Liver (tissue), 9 donors: Measurements from ENCODE around the gene YIPF1. TPM values are rescaled to one million over a fixed set of nuclear protein-coding genes. Genes with fewer than 3 reads are reported as not detected.
"Not testable (repeated sequence)": the region's sequence is repeated elsewhere in the genome, so short reads cannot be mapped to it uniquely, and the experiment has no call there.

Source experiments
- DNase-seq: peaks from one replicate; pipeline ENCODE4 v3.0.0-alpha.2; 2017; ENCODE audit warnings: low spot score
- H3K27ac ChIP-seq, 2 donors: one replicate each; pipeline ENCODE4 v1.7.0; 2013; ENCODE audit warnings: inconsistent platforms in 2 of 2, low read length in 2 of 2, control low read depth in 1 of 2, low read depth in 1 of 2, mild to moderate bottlenecking in 1 of 2
- H3K27me3 ChIP-seq, 4 donors: one replicate each; pipeline versions ENCODE4 v1.6.1 to v1.7.0; 2013; ENCODE audit warnings: low read length in 3 of 4, inconsistent platforms in 1 of 4, mild to moderate bottlenecking in 1 of 4, moderate library complexity in 1 of 4; ENCODE audit not compliant: control insufficient read depth in 4 of 4, insufficient read depth in 4 of 4
- H3K36me3 ChIP-seq, 4 donors: one replicate each; pipeline versions ENCODE4 v1.6.1 to v1.7.0; 2013; ENCODE audit warnings: low read length in 3 of 4, mild to moderate bottlenecking in 3 of 4, low read depth in 1 of 4, moderate library complexity in 1 of 4; ENCODE audit not compliant: control insufficient read depth in 4 of 4, insufficient read depth in 3 of 4
- H3K4me1 ChIP-seq, 4 donors: one replicate each; pipeline versions ENCODE4 v1.6.1 to v1.7.0; 2013; ENCODE audit warnings: low read length in 3 of 4, mild to moderate bottlenecking in 3 of 4, moderate library complexity in 1 of 4; ENCODE audit not compliant: control insufficient read depth in 4 of 4, insufficient read depth in 4 of 4
- H3K4me3 ChIP-seq, 3 donors: one replicate each; pipeline versions ENCODE4 v1.6.1 to v1.7.0; 2013; ENCODE audit warnings: low read length in 3 of 3, control low read depth in 1 of 3, low read depth in 1 of 3, mild to moderate bottlenecking in 1 of 3
- H3K9ac ChIP-seq, 2 donors: one replicate each; pipeline ENCODE4 v1.7.0; 2013; ENCODE audit warnings: low read length in 2 of 2, mild to moderate bottlenecking in 2 of 2, moderate library complexity in 2 of 2, control low read depth in 1 of 2, low read depth in 1 of 2
- H3K9me3 ChIP-seq, 4 donors: one replicate each; pipeline versions ENCODE4 v1.6.1 to v1.7.0; 2013; ENCODE audit warnings: low read length in 3 of 4; ENCODE audit not compliant: control insufficient read depth in 4 of 4
- CTCF ChIP-seq: fragments of 150-350 bp; IDR thresholded peaks from 2 replicates; pipeline ENCODE4 v1.5.1; 2017; ENCODE audit warnings: improper control_type of control experiment, low read depth, low read length; ENCODE audit not compliant: missing input control
- FOXA1 ChIP-seq: IDR thresholded peaks from 2 replicates; pipeline ENCODE4 v1.6.1; 2016; ENCODE audit warnings: antibody characterized with exemption
- FOXA2 ChIP-seq: IDR thresholded peaks from 2 replicates; pipeline ENCODE4 v1.6.1; 2016; ENCODE audit warnings: antibody characterized with exemption
- JUND ChIP-seq, 2 donors: IDR thresholded peaks; 2 replicates each; pipeline ENCODE4 v1.6.1; 2016; ENCODE audit warnings: antibody characterized with exemption in 2 of 2
- MAX ChIP-seq: IDR thresholded peaks from 2 replicates; pipeline ENCODE4 v1.6.1; 2016; ENCODE audit warnings: antibody characterized with exemption
- RAD21 ChIP-seq, 2 donors: IDR thresholded peaks; 2 replicates each; pipeline ENCODE4 v1.6.1; 2016; ENCODE audit warnings: antibody characterized with exemption in 2 of 2, mild to moderate bottlenecking in 2 of 2
- REST ChIP-seq: IDR thresholded peaks from 2 replicates; pipeline ENCODE4 v1.6.1; 2016; ENCODE audit warnings: antibody characterized with exemption, mild to moderate bottlenecking
- SP1 ChIP-seq: IDR thresholded peaks from 2 replicates; pipeline ENCODE4 v1.6.1; 2018; ENCODE audit warnings: antibody characterized with exemption, mild to moderate bottlenecking
- YY1 ChIP-seq: IDR thresholded peaks from 2 replicates; pipeline ENCODE4 v1.6.1; 2016; ENCODE audit warnings: antibody characterized with exemption, mild to moderate bottlenecking
- WGBS: extraction: QIAGEN DNeasy Blood & Tissue Kit; methylation state at CpG from one replicate; pipeline ENCODE4 v1.1.7; 2013; 5-methylcytosine and 5-hydroxymethylcytosine counted together
- polyA plus RNA-seq, 2 donors: library from polyadenylated mRNA; stranded (reverse) in 1 of 2; unstranded in 1 of 2; fragments of 200-250 nt in 1 of 2; fragments of >200 nt in 1 of 2; fragmentation: Nextera tagmentation in 1 of 2; extraction: Ambion mirVana in 1 of 2; gene quantifications; one replicate each; pipeline versions ENCODE4 v1.2.1 to v1.2.3, GENCODE V29; 2013 to 2015
- total RNA-seq, 2 donors: library from RNA; depleted of rRNA; stranded (reverse); fragments of >200 nt; gene quantifications; one replicate each; pipeline ENCODE4 v1.2.3, GENCODE V29; 2014
- donor health status: healthy.
- donor health status: healthy.
- donor health status: healthy.
- donor health status: healthy.
- donor health status: healthy.

Gene YIPF1
- total and polyA plus RNA-seq, 4 donors: 19.9 to 29.6 (median 28.1) TPM

- no peak overlapping the region for H3K27ac ChIP-seq
- no peak overlapping the region for H3K4me3 ChIP-seq
- peaks cover 0 to 13% (median 5%) of the 10 kb centered on the region in 4 donors for H3K36me3 ChIP-seq
- H3K9ac ChIP-seq: no peak overlapping the region
- H3K9me3 ChIP-seq: no peaks in the 10 kb centered on the region
- no peak for DNase-seq
- no peaks in the 10 kb centered on the region for H3K4me1 ChIP-seq
- H3K27me3 ChIP-seq: no peaks in the 10 kb centered on the region
- TF ChIP-seq FOXA1 (no peak), REST (no peak), YY1 (no peak), RAD21 (IDR thresholded peaks at IDR 0.05) (no peak), CTCF (no peak), MAX (no peak), FOXA2 (no peak), JUND (IDR thresholded peaks at IDR 0.05) (no peak), SP1 (no peak)
These were observed 70.2 kb downstream of the YIPF1 start for GRCh38 chr1:53819387-53819786.

GRCh38 chr1:53816584-53816983 lies 73.0 kb downstream of the YIPF1 start:
- WGBS: 97% methylated on average over 1 of the region's 1 CpG
- H3K27me3 ChIP-seq, DNase-seq, H3K36me3 ChIP-seq, H3K9ac ChIP-seq, H3K9me3 ChIP-seq, H3K4me3 ChIP-seq, H3K4me1 ChIP-seq, H3K27ac ChIP-seq: not testable (repeated sequence)

- not testable (repeated sequence) for DNase-seq, H3K4me1 ChIP-seq, H3K4me3 ChIP-seq, H3K36me3 ChIP-seq, H3K27ac ChIP-seq, H3K9ac ChIP-seq, H3K27me3 ChIP-seq, H3K9me3 ChIP-seq
- WGBS: 73% methylated on average over 1 of the region's 1 CpG
These were observed 74.1 kb downstream of the YIPF1 start for GRCh38 chr1:53815484-53815883.
